WERI-Rb-1 (cell line): ENCODE results near the gene PPP1R12C.

Experiments
- DNase-seq: peaks from one replicate; pipeline ENCODE4 v3.0.0-alpha.2; 2020
- H3K27ac ChIP-seq: fragments of 250-450 bp; sonication (Bioruptor Pico); 2 replicates; pipeline ENCODE4 v1.5.1; 2020; ENCODE audit warnings: mild to moderate bottlenecking, moderate library complexity
- H3K27me3 ChIP-seq: fragments of 250-450 bp; sonication (Bioruptor Pico); 2 replicates; pipeline ENCODE4 v1.5.1; 2021; ENCODE audit warnings: mild to moderate bottlenecking, low read depth, moderate library complexity; ENCODE audit not compliant: insufficient read depth, severe bottlenecking
- H3K36me3 ChIP-seq: fragments of 250-450 bp; sonication (Bioruptor Pico); 2 replicates; pipeline ENCODE4 v1.5.1; 2020; ENCODE audit warnings: mild to moderate bottlenecking, moderate library complexity
- H3K4me3 ChIP-seq: 2 replicates; pipeline ENCODE4 v1.5.1; 2011; ENCODE audit warnings: low read depth, mild to moderate bottlenecking, control low read depth, low read length
- H3K9me3 ChIP-seq: fragments of 250-450 bp; sonication (Bioruptor Pico); 2 replicates; pipeline ENCODE4 v1.5.1; 2021; ENCODE audit warnings: mild to moderate bottlenecking, moderate library complexity; ENCODE audit not compliant: severe bottlenecking
- CTCF ChIP-seq: IDR thresholded peaks from 2 replicates; pipeline ENCODE4 v1.5.1; 2011; ENCODE audit warnings: low read depth, mild to moderate bottlenecking, control low read depth, inconsistent platforms, low read length

The PPP1R12C gene

DNA sequence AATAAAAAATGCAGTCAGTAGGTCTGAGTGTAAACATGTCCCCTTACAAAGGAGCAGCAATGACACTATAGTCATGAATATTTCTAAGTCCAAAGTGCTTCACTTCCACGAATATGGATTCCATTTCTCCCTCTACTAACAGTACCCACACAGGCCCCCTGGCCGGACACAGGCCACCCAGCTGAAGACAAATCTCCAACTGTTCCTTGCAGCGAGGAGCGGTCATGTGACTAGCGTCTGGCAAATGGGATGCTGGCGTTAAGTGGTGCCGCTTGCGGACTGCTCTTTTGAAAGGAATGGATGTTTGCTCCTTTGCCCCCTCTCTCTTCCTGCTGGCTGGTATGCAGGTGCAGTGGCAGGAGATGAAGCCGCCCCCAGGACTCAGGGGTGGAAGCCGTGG, 16.2 kb downstream of the PPP1R12C start:
- Histone ChIP-seq H3K36me3 (peaks cover 19% of the 10 kb centered on the region), H3K27ac (no peak overlapping the region), H3K4me3 (no peak overlapping the region), H3K9me3 (no peaks in the 10 kb centered on the region), H3K27me3 (no peaks in the 10 kb centered on the region)
- no peak for TF ChIP-seq CTCF
- no peak for DNase-seq

DNA sequence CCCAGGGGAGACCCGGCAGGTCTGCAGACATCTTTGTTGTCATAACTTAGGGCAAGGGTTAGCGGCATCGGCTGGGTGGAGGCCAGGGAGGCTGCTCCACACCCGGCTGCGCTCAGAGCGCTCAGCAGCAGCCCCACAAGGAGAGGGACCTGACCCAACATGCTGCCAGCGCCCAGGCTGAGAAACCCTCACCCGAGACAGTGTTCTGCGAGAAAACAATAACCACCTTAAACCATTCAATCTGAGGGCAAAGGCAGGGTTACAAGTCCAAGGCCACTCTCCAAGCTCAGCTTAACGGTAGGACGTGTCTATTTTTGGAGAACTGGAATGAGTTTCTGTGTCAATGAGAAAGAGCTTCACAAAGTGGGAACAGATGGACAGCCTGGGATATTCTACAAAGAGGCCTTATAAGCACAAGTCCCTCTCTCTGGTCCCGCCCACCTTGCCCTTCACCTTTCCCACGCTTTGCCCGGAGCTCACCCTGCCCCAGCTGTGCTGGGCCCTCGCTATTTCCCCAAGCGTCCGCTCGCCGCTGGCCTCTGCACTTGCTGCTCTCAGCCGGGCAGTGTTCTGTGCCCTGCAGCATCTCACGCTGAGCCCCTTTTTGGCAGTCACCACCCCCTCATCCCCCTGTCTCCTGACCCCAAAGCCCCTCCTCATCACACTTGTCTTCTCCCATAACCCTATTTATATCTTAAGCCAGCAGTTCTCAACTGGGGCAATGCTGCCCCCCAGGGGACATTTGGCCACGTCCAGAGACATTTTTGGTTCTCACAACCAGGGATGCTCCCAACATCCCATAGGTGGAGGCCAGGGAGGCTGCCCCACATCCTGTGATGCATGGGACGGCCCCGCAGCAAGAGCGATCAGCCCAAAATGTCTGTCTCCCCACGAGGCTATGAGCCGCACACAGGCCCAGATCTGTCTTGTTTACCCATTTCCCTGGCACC, 17.6 kb downstream of the PPP1R12C start:
- H3K27me3 ChIP-seq, result no peaks in the 10 kb centered on the region
- H3K27ac ChIP-seq, result peak overlapping the region; percentile 33
- H3K4me3 ChIP-seq, result no peak overlapping the region
- peaks cover 21% of the 10 kb centered on the region for H3K36me3 ChIP-seq
- peak; percentile 30; the same call in 1 of the 2 replicates for TF ChIP-seq CTCF
- H3K9me3 ChIP-seq, result no peaks in the 10 kb centered on the region
- peak; percentile 68 for DNase-seq

GRCh38 chr19:55098716-55099556, 18.5 kb downstream of the PPP1R12C start:
- Histone ChIP-seq H3K27ac (peak overlapping the region; percentile 33), H3K36me3 (peaks cover 27% of the 10 kb centered on the region), H3K4me3 (no peak overlapping the region), H3K27me3 (no peaks in the 10 kb centered on the region), H3K9me3 (no peaks in the 10 kb centered on the region)
- DNase-seq, result no peak
- TF ChIP-seq CTCF, result peak; percentile 33; the same call in 1 of the 2 replicates

GRCh38 chr19:55097864-55098715, 19.3 kb downstream of the PPP1R12C start:
- Histone ChIP-seq H3K36me3 (peaks cover 22% of the 10 kb centered on the region), H3K9me3 (no peaks in the 10 kb centered on the region), H3K27ac (no peak overlapping the region), H3K27me3 (no peaks in the 10 kb centered on the region), H3K4me3 (no peak overlapping the region)
- TF ChIP-seq CTCF, result no peak
- no peak for DNase-seq

- no peak for TF ChIP-seq CTCF
- H3K9me3 ChIP-seq, result no peaks in the 10 kb centered on the region
- H3K27ac ChIP-seq, result no peak overlapping the region
- no peak for DNase-seq
- H3K27me3 ChIP-seq, result no peaks in the 10 kb centered on the region
- no peak overlapping the region for H3K4me3 ChIP-seq
- peaks cover 13% of the 10 kb centered on the region for H3K36me3 ChIP-seq
Measured at GRCh38 chr19:55096061-55096701, 21.3 kb downstream of the PPP1R12C start.
